ENCODE data around the gene AK3.

DNA sequence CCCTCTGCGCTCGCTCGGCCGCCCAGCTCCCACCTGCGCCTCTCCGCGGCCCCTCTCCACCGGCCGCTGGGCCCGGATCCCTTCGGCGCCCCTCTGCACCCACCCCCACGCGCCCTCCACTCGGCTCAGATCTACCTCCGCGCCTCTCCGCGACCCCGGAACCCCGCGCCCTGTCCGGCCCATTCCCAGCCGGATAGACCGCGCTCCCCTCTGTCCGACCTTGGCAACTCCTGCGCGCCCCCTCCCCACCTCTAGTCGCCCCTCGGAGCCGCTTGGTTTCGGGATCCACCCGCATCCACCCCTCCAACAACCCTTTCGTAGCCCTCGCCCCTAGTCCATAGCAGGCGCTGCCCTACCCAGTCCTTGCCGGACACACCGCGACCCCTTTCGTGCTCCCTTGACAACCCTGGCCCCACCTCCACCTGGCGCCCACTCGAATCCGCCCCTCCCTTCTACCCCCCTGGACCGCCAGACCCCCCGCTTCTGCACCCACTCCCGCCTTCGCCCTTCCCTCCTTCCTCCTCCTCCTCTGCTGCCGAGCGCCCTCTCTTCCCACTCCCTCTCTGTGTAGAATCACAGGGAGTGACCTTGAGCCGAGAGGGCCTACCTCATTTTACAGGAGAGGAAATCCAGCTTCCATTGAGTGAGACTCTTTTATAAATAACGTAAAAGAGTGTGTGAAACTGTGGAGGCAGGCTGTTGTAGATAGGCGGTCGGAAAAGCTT is 525 bp upstream of the AK3 start:
- TF ChIP-seq, protein P1, sequence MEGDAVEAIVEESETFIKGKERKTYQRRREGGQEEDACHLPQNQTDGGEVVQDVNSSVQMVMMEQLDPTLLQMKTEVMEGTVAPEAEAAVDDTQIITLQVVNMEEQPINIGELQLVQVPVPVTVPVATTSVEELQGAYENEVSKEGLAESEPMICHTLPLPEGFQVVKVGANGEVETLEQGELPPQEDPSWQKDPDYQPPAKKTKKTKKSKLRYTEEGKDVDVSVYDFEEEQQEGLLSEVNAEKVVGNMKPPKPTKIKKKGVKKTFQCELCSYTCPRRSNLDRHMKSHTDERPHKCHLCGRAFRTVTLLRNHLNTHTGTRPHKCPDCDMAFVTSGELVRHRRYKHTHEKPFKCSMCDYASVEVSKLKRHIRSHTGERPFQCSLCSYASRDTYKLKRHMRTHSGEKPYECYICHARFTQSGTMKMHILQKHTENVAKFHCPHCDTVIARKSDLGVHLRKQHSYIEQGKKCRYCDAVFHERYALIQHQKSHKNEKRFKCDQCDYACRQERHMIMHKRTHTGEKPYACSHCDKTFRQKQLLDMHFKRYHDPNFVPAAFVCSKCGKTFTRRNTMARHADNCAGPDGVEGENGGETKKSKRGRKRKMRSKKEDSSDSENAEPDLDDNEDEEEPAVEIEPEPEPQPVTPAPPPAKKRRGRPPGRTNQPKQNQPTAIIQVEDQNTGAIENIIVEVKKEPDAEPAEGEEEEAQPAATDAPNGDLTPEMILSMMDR (IDR thresholded peaks at IDR 0.05): no peak
- TF ChIP-seq POLR2A (IDR thresholded peaks at IDR 0.05) (no peak), EP300 (IDR thresholded peaks at IDR 0.05) (no peak), POLR2AphosphoS5 (IDR thresholded peaks at IDR 0.05) (no peak)

All from upper lobe of left lung (tissue), 4 donors.